ENCODE results near the gene MYH16. TPM values are rescaled to one million over a fixed set of nuclear protein-coding genes. Genes with fewer than 3 reads are reported as not detected.

The MYH16 gene
- total RNA-seq, 1 donor from 2014 or later = not detected

- DNase-seq (ENCODE audit: low spot score) = no peak
- Mint-ChIP-seq H3K27ac (ENCODE audit: unreplicated experiment) (no peak overlapping the region), H3K27me3 (ENCODE audit: unreplicated experiment) (peaks cover under 1% of the 10 kb centered on the region), H3K36me3 (ENCODE audit: low read depth, unreplicated experiment) (no peaks in the 10 kb centered on the region), H3K4me1 (ENCODE audit: unreplicated experiment) (peaks cover 3% of the 10 kb centered on the region), H3K4me3 (ENCODE audit: unreplicated experiment) (no peak overlapping the region), H3K9me3 (ENCODE audit: unreplicated experiment) (no peaks in the 10 kb centered on the region)
- TF ChIP-seq CTCF (IDR thresholded peaks at IDR 0.05; ENCODE audit: unreplicated experiment) = no peak
These were observed 28.8 kb upstream of the MYH16 start for GRCh38 chr7:99243751-99244337.

GRCh38 chr7:99244939-99245338, 27.7 kb upstream of the MYH16 start:
- H3K4me1 Mint-ChIP-seq (ENCODE audit: unreplicated experiment) = peaks cover 5% of the 10 kb centered on the region
- TF ChIP-seq CTCF (IDR thresholded peaks at IDR 0.05; ENCODE audit: unreplicated experiment) = no peak
- no peaks in the 10 kb centered on the region for H3K36me3 Mint-ChIP-seq (ENCODE audit: low read depth, unreplicated experiment)

GRCh38 chr7:99248391-99249095, 24.1 kb upstream of the MYH16 start:
- no peak for TF ChIP-seq CTCF (IDR thresholded peaks at IDR 0.05; ENCODE audit: unreplicated experiment)
- Mint-ChIP-seq H3K27ac (ENCODE audit: unreplicated experiment) (no peak overlapping the region), H3K4me1 (ENCODE audit: unreplicated experiment) (peaks cover 5% of the 10 kb centered on the region)

More at GRCh38 chr7:99244939-99245338, 27.7 kb upstream of the MYH16 start:
- Mint-ChIP-seq H3K27ac (ENCODE audit: unreplicated experiment) (no peak overlapping the region), H3K27me3 (ENCODE audit: unreplicated experiment) (peaks cover 3% of the 10 kb centered on the region), H3K4me3 (ENCODE audit: unreplicated experiment) (no peak overlapping the region), H3K9me3 (ENCODE audit: unreplicated experiment) (no peaks in the 10 kb centered on the region)
- no peak for DNase-seq (ENCODE audit: low spot score)

GRCh38 chr7:99249985-99250575, 22.6 kb upstream of the MYH16 start:
- Mint-ChIP-seq H3K27me3 (ENCODE audit: unreplicated experiment) (peaks cover 3% of the 10 kb centered on the region), H3K27ac (ENCODE audit: unreplicated experiment) (no peak overlapping the region)

More at GRCh38 chr7:99248391-99249095, 24.1 kb upstream of the MYH16 start:
- H3K9me3 Mint-ChIP-seq (ENCODE audit: unreplicated experiment) = no peaks in the 10 kb centered on the region
- H3K36me3 Mint-ChIP-seq (ENCODE audit: low read depth, unreplicated experiment) = no peaks in the 10 kb centered on the region
- H3K27me3 Mint-ChIP-seq (ENCODE audit: unreplicated experiment) = peaks cover 3% of the 10 kb centered on the region
- no peak for DNase-seq (ENCODE audit: low spot score)
- H3K4me3 Mint-ChIP-seq (ENCODE audit: unreplicated experiment) = no peak overlapping the region

More at GRCh38 chr7:99249985-99250575, 22.6 kb upstream of the MYH16 start:
- Mint-ChIP-seq H3K36me3 (ENCODE audit: low read depth, unreplicated experiment) (no peaks in the 10 kb centered on the region), H3K4me3 (ENCODE audit: unreplicated experiment) (no peak overlapping the region), H3K9me3 (ENCODE audit: unreplicated experiment) (no peaks in the 10 kb centered on the region), H3K4me1 (ENCODE audit: unreplicated experiment) (peaks cover 5% of the 10 kb centered on the region)
- no peak for TF ChIP-seq CTCF (IDR thresholded peaks at IDR 0.05; ENCODE audit: unreplicated experiment)
- DNase-seq (ENCODE audit: low spot score) = no peak

All from endothelial cell (in vitro differentiated cells).